Endothelial cell of hepatic sinusoid (primary cell): ENCODE measurements around the gene IGF2R.
"Not testable (repeated sequence)": the region's sequence is repeated elsewhere in the genome, so short reads cannot be mapped to it uniquely, and the experiment has no call there.

ENCODE experiments used
- in situ Hi-C: cut with HindIII; loops from 2 replicates; pipeline ENCODE4 v1.10.0; 2017; ENCODE audit warnings: low sequenced_read_pairs

IGF2R gene

DNA sequence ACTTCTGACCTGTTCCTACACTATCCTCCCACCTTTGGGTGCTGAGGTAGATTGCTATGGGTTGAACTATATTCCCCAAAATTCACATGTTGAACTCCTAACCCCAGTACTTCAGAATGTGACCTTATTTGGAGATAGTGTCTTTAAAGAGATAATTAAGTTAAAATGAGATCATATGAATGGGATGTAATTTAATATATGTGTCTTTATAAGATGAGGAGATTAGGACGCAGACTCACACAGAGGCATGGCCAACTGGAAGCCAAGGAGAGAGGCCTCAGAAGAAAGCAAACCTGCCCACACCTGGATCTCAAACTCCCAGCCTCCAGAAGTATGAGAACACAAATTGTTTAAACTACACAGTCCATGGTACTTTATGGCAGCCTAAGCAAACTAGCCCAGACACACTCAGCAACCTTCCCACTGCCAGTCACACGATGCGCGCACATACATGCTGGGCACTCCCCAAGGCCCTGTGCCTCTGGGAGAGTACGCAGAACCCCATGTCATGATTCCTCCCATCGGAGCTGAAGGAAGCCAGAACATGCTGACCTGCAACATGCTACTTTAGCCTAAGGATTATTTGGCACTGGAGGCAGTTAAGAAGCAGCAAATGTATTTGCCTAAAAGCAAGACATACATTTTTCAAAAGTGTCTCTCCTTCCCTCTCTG lies 143.9 kb downstream of the IGF2R start:
- in situ Hi-C loops = no loop called here

DNA sequence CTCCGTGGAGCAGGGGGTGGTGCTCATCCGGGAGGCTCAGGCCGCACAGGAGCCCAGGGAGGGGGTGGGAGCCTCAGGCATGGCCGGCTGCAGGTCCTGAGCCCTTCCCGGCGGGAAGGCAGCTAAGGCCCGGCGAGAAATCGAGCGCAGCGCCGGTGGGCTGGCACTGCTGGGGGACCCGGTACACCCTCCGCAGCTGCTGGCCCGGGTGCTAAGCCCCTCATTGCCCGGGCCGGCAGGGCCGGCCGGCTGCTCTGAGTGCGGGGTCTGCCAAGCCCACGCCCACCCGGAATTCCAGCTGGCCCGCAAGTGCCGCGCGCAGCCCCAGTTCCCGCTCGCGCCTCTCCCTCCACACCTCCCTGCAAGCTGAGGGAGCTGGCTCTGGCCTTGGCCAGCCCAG lies 145.7 kb downstream of the IGF2R start:
- in situ Hi-C loops = not testable (repeated sequence)

DNA sequence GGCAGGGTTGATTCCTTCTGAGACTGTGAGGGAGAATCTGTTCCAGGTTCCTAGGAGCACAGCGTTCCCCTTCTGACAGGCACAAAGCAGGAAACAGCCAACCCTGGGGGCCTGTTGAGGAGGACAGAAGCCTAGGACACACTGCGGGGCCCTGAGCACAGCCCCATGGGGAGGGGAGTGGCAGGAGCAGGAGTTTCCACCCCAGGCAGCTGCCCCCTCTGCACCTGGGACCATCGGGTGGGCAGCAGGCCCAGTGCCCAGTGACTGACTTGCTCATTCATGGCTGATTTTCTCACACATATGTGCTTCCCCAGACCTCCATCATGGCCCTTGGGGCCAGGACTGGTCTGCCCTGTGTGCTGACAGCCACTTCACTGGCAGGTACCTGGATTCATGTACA lies 146.5 kb downstream of the IGF2R start:
- in situ Hi-C loops = no loop called here

DNA sequence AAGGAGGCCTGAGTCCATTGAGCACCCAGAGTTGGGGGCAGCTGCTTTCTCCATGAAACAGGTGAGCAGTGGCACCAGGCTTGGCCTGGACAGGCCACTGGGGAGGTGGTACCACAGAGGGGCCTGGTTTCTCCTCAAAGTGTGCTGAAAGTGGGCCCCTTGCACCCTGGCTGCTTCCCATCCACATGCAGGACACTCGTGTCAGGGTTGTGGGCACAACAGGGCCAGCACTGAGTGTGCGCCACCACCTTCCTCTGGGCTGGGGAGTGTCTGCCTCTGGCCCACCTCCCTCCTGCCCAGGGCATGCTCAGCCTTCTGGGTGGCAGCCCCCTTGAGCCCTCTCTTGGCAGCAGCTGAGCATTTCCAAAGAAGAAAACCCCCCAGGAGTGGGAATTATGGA lies 147.5 kb downstream of the IGF2R start:
- in situ Hi-C loops = no loop called here

DNA sequence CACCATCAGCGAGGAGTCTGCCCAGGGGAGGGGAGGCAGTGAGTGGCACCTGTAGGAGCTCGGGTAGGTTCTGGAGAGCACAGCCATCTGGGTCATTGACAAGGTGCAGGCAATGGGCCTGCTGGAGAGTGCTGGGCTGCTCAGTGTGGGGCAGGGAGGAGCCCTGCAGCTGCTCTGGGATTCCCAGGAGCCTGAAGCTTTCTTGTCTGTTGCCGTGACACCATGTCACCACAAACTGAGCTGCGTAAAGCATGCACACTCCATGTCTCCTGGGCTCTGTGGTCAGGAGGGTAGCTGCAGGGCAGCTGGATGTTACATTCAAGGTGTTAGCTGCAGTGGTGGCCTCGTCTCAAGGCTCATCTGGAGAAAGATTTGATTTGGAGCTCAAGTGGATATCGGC lies 148.3 kb downstream of the IGF2R start:
- in situ Hi-C loops = no loop called here

DNA sequence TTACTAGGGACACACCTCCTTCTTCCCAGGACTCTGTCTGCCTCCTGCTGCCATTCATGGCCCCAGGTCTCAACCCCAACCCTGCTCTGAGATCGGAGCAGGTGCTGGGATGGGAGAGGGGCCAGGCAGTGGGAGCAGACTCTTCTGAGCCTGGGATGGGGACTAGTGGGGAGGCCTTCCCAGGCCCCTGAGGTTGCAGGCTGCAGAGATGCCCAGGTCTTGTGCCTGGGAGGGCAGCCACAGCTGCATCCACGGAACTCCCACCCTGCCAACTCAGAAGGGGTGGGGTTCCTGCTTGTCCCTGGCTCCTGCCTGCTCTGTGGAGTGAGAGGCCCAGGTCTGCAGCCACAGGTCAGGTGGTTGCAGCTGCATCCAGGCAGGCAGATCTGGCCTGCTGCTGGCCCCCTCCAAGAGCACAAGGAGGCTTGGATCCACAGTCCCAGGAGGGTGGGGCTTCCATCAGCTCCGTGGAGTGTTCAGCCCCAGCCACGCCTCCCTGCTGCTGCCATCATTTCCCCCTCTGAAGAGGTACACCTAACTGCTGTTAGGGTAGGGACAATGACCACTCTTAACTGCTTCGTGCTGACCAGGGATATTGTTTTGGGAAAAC lies 149.8 kb downstream of the IGF2R start:
- in situ Hi-C loops = no loop called here

DNA sequence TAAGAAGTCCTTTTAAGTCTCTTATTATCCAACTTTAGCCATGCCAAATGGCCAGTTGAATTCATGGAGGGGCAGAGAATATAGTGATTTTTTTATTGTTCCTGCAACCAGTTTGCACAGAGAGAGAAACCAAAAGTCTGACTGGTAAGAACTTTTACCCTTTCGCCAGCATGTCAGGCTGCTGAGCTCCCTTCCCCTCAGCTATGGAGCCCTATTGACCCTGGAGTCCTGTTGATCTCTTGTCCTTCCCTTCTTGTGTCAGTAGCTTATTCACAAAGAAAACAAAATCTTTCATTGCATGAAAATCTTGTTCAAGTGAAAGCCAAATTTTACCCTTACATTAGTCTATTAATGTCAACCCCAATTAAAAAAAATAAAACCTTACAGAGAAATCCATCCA lies 151.2 kb downstream of the IGF2R start:
- in situ Hi-C loops = no loop called here

DNA sequence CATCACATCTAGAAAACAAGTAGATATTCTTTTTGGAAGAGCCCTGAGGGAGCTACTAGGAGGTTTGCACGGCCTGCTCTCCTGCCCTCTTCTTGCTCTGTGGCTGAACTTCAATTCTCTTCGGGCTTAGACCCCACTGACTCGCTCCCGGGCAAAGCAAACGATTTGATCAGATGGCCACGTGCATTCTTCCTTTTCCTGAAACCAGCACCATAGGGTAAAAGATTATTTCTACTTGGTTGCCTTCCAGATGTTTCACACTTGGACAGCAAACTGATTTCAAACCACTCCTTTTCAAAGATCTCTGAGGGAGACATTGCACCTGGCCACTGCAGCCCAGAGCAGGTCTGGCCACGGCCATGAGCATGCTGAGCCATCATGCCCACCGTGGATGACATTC lies 152.7 kb downstream of the IGF2R start, which contains the start of gene SLC22A1:
SLC22A1 (plus strand) TSS at position 258 of the 400 bp plus-strand sequence; CDS start at position 379, 121 bp downstream.
- in situ Hi-C loops = no loop called here

DNA sequence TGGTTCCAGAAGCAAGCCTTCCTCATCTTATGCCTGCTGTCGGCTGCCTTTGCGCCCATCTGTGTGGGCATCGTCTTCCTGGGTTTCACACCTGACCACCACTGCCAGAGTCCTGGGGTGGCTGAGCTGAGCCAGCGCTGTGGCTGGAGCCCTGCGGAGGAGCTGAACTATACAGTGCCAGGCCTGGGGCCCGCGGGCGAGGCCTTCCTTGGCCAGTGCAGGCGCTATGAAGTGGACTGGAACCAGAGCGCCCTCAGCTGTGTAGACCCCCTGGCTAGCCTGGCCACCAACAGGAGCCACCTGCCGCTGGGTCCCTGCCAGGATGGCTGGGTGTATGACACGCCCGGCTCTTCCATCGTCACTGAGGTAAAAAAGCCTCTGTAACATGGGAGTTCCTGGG lies 153.1 kb downstream of the IGF2R start:
- in situ Hi-C loops = no loop called here

DNA sequence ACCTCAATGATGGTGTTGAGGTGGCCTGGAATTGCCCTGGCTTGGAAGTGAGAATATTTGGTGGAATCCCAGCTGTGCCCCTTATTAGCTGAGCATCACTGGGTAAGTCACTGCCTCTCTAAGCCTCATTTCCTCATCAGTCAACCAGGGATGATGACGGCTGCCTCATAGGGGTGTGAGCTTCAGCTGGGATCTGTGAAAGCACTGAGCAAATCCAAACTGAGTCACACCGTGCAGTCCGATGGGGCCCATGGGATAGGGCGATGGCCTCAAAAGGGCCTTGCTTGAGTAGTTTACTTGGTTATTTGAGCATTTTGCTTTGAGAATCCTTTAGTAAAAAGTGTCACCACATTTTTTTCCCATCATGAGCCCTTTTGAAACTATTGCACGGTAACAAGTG lies 153.9 kb downstream of the IGF2R start:
- in situ Hi-C loops = no loop called here

DNA sequence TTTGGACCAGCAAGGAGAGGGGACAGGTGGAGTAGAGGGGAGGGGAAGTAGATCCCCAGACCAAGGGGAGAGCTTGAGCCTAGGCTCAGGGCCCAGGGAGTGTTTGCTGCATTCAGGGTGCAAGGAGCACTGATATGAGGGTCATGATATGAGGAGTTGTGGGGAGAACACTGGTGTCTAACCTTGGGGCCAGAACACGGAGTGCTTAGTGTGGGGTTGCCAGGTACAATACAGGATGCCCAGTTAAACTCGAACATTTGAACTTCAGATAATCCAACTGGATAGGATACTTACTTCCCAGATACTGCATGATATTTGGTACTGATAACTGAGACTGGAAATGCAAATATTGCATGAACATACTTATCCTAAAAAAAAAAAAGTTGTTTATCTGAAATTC lies 155.1 kb downstream of the IGF2R start:
- in situ Hi-C loops = no loop called here

DNA sequence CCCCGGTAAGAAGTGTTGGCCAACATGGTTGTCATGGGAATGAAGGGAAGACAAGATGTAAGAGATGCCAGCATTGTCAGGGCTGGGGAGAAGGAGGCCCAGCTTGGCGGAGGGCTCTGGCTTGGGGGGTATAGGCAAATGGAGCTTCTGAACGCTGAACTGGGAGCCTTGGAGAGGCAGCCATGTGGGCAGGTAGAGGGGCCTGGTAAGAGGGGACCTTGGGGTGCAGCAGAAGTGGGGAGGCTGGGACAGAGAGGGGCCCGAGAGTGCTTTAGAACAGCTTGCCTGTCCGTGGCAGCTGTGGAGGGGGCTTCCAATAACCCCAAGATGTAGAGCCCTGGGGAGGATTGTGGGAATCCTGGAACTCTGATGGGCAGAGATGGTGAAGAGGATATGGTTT lies 155.7 kb downstream of the IGF2R start:
- in situ Hi-C loops = no loop called here

DNA sequence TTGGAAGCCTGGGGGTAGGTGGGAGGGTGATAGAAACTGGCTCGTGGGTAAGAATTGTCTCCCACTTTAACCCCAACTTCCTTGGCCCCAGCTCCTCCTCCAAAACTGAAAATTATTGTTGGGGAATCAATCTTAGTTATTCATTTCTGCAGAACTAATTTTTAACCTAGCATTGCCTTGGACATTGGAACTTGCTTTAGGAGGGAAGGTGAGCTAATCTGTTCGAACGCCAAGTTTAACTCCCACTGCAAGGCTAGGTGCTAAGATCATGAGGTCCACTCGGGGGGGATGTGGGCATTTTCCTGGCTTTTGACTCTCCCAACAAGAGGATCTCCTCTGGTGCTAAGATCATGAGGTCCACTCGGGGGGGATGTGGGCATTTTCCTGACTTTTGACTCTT lies 156.2 kb downstream of the IGF2R start:
- in situ Hi-C loops = not testable (repeated sequence)

DNA sequence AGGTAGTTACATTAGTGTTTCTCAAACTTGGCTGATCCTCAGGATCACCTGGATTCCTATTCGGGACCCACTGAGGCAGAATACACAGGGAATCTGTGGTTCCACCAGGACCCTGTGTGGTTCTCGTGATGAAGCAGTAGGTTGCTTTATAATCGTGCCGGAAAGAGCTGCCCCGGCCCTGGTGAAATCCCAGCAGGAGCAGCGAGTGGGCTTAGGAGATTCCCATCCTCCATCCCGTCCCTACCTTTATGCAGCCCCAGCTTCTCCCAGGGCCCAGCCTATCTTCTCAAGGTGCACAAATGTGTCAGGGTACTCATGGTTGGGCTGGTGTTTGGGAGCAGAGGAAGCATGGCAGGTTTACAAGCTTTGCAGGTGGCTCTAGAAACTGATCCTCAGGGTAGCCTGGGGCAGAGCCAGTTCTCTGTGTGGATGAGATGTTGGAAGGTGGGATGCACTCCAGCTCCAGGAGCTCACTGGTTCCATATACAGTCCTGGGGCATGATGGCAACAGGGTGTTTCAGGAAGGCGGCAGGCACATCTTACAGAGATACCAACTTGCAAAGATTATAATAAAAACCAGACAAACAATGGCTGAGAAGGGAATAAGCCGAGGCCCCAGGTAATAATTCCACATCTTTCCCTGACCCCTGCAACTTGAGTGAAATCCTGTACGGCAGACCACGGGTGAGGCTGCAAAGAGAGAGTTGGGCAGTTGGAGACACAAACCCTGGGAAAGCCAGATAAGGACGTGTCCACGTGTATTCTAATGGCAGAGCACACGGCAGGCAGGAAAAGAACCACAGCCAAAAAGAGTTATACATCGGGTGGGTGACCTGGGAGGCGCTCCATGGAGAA lies 158.6 kb downstream of the IGF2R start:
- in situ Hi-C loops = no loop called here

DNA sequence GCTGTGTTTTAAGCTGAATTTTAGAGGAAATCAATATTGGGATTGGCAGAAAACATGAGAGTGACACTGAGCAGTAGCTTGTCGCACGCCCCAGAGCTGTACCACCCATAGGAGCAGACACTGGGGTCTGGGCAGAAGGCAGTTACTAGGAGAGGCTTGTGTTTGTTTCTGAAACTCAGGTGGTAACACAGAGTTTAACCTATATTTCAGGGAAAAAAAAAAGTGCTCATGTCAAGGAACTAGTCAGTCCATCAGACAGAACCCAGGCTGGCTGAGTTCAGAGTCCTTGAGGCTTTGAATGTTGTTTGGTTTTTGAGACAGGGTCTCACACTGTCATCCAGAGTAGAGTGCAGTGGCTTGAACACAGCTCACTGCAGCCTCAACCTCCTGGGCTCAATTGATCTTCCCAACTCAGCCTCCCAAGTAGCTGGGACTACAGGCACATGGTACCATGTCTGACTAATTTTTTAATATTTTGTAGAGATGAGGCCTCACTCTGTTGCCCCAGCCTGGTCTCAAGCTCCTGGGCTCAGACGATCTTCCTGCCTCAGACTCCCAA lies 159.3 kb downstream of the IGF2R start:
- in situ Hi-C loops = no loop called here

DNA sequence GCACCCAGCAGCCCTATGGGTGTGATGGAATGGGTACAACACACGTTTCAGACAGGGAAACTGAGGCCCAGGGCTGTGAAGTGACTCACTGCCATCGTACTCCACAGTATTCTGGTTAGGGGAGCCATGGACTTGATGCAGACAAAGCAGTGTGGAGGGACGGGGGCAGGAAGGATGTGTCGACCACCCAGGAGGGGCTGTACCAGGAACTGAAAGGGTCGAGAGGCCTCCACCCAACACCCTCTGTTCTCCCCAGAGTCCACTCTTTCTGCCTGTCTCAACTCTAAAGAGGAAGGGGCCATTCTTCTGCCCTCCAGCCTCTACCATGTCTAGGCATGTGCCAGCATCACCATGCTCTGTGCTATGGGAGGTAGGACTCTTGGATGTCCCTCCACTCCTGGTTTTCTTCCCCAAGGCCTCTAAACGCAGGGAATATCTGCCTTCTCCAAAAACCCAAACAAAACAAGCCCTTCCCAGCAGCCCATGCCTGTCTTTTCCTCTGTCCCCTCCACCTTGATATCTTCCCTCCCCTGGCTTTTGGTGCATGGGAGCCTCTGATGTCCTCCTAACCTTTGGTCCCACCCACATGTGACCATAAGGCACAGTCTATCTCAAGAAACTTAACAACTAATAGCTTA lies 160.1 kb downstream of the IGF2R start:
- in situ Hi-C loops = no loop called here

DNA sequence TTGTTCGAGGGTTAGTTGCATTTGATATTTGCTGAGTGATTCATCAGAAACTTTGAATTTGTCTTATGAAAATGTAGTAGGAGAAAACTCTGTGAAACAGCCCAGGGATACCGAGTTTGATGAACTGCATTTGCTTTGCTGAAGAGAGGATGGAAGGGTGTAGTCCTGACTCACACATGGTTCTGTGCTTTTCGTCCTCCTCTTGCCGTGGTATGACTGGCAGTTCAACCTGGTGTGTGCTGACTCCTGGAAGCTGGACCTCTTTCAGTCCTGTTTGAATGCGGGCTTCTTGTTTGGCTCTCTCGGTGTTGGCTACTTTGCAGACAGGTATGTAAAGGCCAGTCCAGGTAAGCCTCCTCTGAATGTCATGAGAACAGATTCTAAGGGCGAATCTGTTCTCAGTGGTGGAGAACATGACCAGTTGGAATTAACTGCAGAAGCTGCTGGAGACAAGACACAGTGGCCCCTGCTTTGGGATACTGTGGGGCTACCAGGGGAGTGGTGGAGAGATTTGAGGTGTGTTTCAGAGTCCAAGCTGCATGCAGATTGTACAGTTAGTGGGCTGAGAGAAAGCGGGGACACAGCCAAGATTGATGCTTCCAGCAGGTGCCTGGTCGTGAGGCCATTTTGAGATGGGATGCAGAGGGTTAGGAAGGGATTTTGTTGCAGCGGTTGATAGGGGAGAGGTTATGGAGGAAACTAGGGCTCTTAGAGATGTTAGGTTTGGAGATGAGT lies 161.2 kb downstream of the IGF2R start:
- in situ Hi-C loops = no loop called here

DNA sequence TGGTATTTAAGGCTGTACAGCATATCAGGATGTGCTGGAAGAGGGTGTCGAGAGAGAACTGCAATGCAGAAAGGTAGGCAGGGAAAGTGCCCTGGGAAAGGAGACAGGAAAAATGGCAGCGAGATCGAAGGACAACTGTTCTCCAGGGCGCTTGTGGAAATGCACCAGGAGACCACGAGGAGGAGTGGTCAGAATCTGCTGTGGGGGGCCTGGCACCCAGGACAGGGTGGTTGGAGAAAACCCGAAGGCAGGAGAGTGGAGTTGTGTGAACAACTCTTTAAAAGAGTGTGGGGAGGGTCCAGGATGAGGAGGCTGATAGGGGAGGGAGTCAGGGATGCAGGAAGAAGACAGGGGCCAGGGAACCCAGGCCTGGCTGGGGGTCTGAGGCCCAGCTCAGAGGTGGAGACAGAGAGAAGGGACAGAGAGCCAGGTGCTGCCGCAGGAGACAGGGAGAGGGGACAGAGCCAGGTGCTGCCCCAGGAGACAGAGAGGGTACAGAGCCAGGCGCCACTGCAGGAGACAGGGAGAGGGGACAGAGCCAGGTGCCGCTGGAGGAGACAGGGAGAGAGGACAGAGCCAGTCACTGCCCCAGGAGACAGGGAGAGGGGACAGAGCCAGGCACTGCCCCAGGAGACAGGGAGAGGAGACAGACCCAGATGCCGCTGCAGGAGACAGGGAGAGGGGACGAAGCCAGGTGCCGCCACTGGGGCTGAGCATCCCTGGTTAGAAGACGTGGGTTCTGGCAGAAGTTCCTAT lies 162.0 kb downstream of the IGF2R start:
- in situ Hi-C loops = no loop called here

DNA sequence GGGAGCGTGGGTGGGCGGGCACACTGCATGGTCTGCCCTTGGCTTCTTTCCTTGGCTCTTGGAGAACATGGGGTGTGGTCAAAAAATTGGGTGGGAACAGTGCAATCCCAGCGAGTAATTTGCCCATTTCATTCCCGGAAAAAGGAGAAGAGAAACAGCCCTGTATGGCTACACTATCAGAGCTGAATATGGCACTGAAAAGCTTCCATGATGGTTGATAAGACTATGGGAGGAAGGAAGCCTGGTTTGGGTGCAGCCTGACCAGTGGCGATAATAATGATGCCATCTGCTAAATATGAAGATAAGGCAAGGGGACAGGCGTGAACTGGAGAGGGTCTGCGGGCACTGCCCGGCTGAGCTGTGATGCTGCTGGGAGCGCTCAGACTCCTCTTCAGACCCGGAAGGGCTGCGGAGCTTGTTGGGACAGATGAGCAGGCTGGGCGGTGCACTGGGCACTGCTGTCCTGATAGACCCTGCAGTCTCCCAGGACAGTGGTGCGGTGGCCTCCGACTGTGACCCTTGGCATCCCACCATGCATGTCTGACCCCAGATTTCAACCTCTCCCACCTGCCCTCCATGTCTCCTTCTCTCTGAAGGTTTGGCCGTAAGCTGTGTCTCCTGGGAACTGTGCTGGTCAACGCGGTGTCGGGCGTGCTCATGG lies 162.9 kb downstream of the IGF2R start:
- in situ Hi-C loops = no loop called here
